GM12878 (cell line): ENCODE data around the gene HS6ST1. TPM values are rescaled to one million over a fixed set of nuclear protein-coding genes. Genes with fewer than 3 reads are reported as not detected.

ENCODE experiments used
- ATF2 ChIP-seq: IDR thresholded peaks from 2 replicates; pipeline ENCODE4 v1.6.1; 2012; ENCODE audit warnings: low read length, inconsistent platforms
- CHD4 ChIP-seq: fragments of 200-600 bp; sonication (generic); IDR thresholded peaks from 2 replicates; pipeline ENCODE4 v1.6.1; 2016; ENCODE audit warnings: mild to moderate bottlenecking
- CUX1 ChIP-seq: IDR thresholded peaks from 2 replicates; pipeline ENCODE4 v1.6.1; 2012; ENCODE audit warnings: improper control_type of control experiment, low read depth, low read length; ENCODE audit not compliant: insufficient replicate concordance
- DPF2 ChIP-seq: fragments of 450-650 bp; IDR thresholded peaks from 2 replicates; pipeline ENCODE4 v1.6.1; 2017; ENCODE audit warnings: mild to moderate bottlenecking
- EGR1 ChIP-seq, 2 experiments: IDR thresholded peaks; 1 replicate in 1 of 2; 2 replicates in 1 of 2; pipeline ENCODE4 v1.6.1; 2011 to 2012; ENCODE audit warnings: low read depth in 2 of 2, low read length in 2 of 2, borderline replicate concordance in 1 of 2, mild to moderate bottlenecking in 1 of 2, moderate library complexity in 1 of 2
- FOXK2 ChIP-seq: fragments of 450-650 bp; IDR thresholded peaks from 2 replicates; pipeline ENCODE4 v1.6.1; 2017; ENCODE audit warnings: mild to moderate bottlenecking, moderate library complexity
- IRF3 ChIP-seq: fragments of 450-650 bp; IDR thresholded peaks from 2 replicates; pipeline ENCODE4 v1.6.1; 2014; ENCODE audit warnings: mild to moderate bottlenecking
- NFIC ChIP-seq: IDR thresholded peaks from 2 replicates; pipeline ENCODE4 v1.6.1; 2012; ENCODE audit warnings: low read depth, mild to moderate bottlenecking, inconsistent platforms, low read length, moderate library complexity
- NR2C2 ChIP-seq: IDR thresholded peaks from 2 replicates; pipeline ENCODE4 v1.6.1; 2011; ENCODE audit warnings: borderline replicate concordance, low read depth; ENCODE audit not compliant: control insufficient read depth, insufficient read length
- NR2F1 ChIP-seq: fragments of 450-650 bp; conservative IDR thresholded peaks from 2 replicates; pipeline ENCODE4 v1.6.1; 2017; ENCODE audit warnings: mild to moderate bottlenecking
- NRF1 ChIP-seq: conservative IDR thresholded peaks from 2 replicates; pipeline ENCODE4 v1.6.1; 2011; ENCODE audit warnings: mild to moderate bottlenecking, low read depth, low read length, improper control_type of control experiment
- PBX3 ChIP-seq: IDR thresholded peaks from 2 replicates; pipeline ENCODE4 v1.6.1; 2011; ENCODE audit warnings: mild to moderate bottlenecking, low read depth, low read length, moderate library complexity; ENCODE audit not compliant: insufficient replicate concordance
- RUNX3 ChIP-seq: IDR thresholded peaks from 2 replicates; pipeline ENCODE4 v1.6.1; 2012; ENCODE audit warnings: low read length, inconsistent platforms
- SREBF2 ChIP-seq: IDR thresholded peaks from 2 replicates; pipeline ENCODE4 v1.6.1; 2012; ENCODE audit warnings: mild to moderate bottlenecking, low read length
- ZBTB33 ChIP-seq: fragments of 450-650 bp; IDR thresholded peaks from 2 replicates; pipeline ENCODE4 v1.6.1; 2017; ENCODE audit warnings: mild to moderate bottlenecking
- ZNF217 ChIP-seq: fragments of 450-650 bp; IDR thresholded peaks from 2 replicates; pipeline ENCODE4 v1.6.1; 2017; ENCODE audit warnings: antibody characterized with exemption, mild to moderate bottlenecking
- polyA plus RNA-seq, 11 experiments: library from polyadenylated mRNA; depleted of rRNA in 4 of 11; unstranded in 6 of 11; stranded (reverse) in 5 of 11; fragments of >200 nt; fragmentation: Nextera tagmentation in 4 of 11; fragmentation: Illumina TruSeq in 1 of 11; extraction: Ambion mirVana in 4 of 11; extraction: Trizol in 1 of 11; gene quantifications; 1 replicate in 1 of 11; 2 replicates in 10 of 11; pipeline versions ENCODE4 v1.2.1 to v1.2.3, GENCODE V29; 2011 to 2016; ENCODE audit warnings: inconsistent platforms in 2 of 11, missing spikeins in 2 of 11, low read depth in 1 of 11
- total RNA-seq, 4 experiments: library from RNA; depleted of rRNA in 3 of 4; stranded (reverse); fragments of >200 nt in 3 of 4; fragmentation: Illumina TruSeq in 1 of 4; extraction: Trizol in 1 of 4; gene quantifications; 2 replicates each; pipeline versions ENCODE4 v1.2.1 to v1.2.3, GENCODE V29; 2013 to 2021

HS6ST1 gene
- total and polyA plus RNA-seq, 10 of the 15 experiments (the other 5 are each of a cell fraction or from before 2014, with no cell fraction given), result 0.48 to 17.0 (median 4.7) TPM

GRCh38 chr2:128315829-128316776 is 2.6 kb downstream of the HS6ST1 start (continued):
- TF ChIP-seq CUX1 (no peak), ZNF217 (no peak), FOXK2 (no peak), ZBTB33 (no peak), PBX3 (no peak), ATF2 (no peak), CHD4 (no peak), NFIC (no peak), NR2C2 (no peak), NRF1 (no peak), SREBF2 (no peak), IRF3 (no peak), DPF2 (no peak), NR2F1 (no peak), EGR1 (IDR thresholded peaks at IDR 0.05; ENCODE audit: borderline replicate concordance in 1 of 2, low read depth in 2 of 2, low read length in 2 of 2) (0 out of 3 replicates have a peak, but pooled peaks of 1 of the 2 experiments have one; percentile 5), RUNX3 (peak; percentile 27; the same call in 1 of the 2 replicates)
